ENCODE measurements around the gene EML2. TPM values are rescaled to one million over a fixed set of nuclear protein-coding genes. Genes with fewer than 3 reads are reported as not detected.

The EML2 gene
- total RNA-seq, 2 donors from 2014 or later: 25.7 to 60.6 TPM

GRCh38 chr19:45585158-45585577, 54.0 kb downstream of the EML2 start:
- no peak for DNase-seq
- Histone ChIP-seq H3K36me3 (replicated peaks in 1 of 2; ENCODE audit: insufficient read depth in 1 of 2, low read depth in 2 of 2) (no peaks in the 10 kb centered on the region), H3K27me3 (no peaks in the 10 kb centered on the region), H3K27ac (peak overlapping the region; percentile 91 to 99 (median 98)), H3K4me3 (peak overlapping the region in 1 of 2 donors; percentile 38), H3K9me3 (no peaks in the 10 kb centered on the region), H3K4me1 (peaks cover 13% of the 10 kb centered on the region)
- TF ChIP-seq POLR2A (IDR thresholded peaks at IDR 0.05) (no peak), CTCF (IDR thresholded peaks at IDR 0.05) (no peak)
- intact Hi-C loops (cut with DNase I): loop anchor here (5.0 kb wide), 1 partner anchor 57 kb away; no protein-coding TSS in a partner anchor
- peak; percentile 0 for ATAC-seq
- WGBS, 2 donors: 22 to 26% methylated on average over 7 of the region's 7 CpGs

GRCh38 chr19:45584332-45585157, 54.7 kb downstream of the EML2 start, which contains the start of gene OPA3:
OPA3 (minus strand) TSS chr19:45584802; CDS start chr19:45584764, 38 bp downstream.
- ATAC-seq (peak; percentile 93), DNase-seq (peak; percentile 100)
- Histone ChIP-seq H3K36me3 (replicated peaks in 1 of 2; ENCODE audit: insufficient read depth in 1 of 2, low read depth in 2 of 2) (no peaks in the 10 kb centered on the region), H3K4me3 (peak within 1 kb of the TSS; percentile 13 to 46), H3K4me1 (peaks cover 13% of the 10 kb centered on the region), H3K27me3 (no peaks in the 10 kb centered on the region), H3K27ac (peak within 1 kb of the TSS; percentile 91 to 99 (median 98)), H3K9me3 (no peaks in the 10 kb centered on the region)
- TF ChIP-seq POLR2A (IDR thresholded peaks at IDR 0.05) (peak; percentile 46 to 90 (median 88)), CTCF (IDR thresholded peaks at IDR 0.05) (peak in 3 of 7 experiments; percentile 26 to 45 (median 31))
- intact Hi-C loops (cut with DNase I): loop anchor here (5.0 kb wide), 1 partner anchor 58 kb away; no protein-coding TSS in a partner anchor
- WGBS, 2 donors: 1% methylated on average over 13 to 63 of the region's 63 CpGs

GRCh38 chr19:45581576-45581975, 57.6 kb downstream of the EML2 start:
- intact Hi-C loops (cut with DNase I): no loop called here
- H3K9me3 ChIP-seq: no peaks in the 10 kb centered on the region
- DNase-seq: no peak

GRCh38 chr19:45578861-45579260, 60.3 kb downstream of the EML2 start:
- 45 to 56% methylated on average over 5 of the region's 5 CpGs for WGBS, 2 donors
- H3K27me3 ChIP-seq: no peaks in the 10 kb centered on the region
- DNase-seq (no peak), ATAC-seq (no peak)
- peak overlapping the region in 3 of 4 donors; percentile 26 to 88 (median 64) for H3K27ac ChIP-seq
- no peaks in the 10 kb centered on the region for H3K36me3 ChIP-seq (replicated peaks in 1 of 2; ENCODE audit: insufficient read depth in 1 of 2, low read depth in 2 of 2)
- peaks cover 51% of the 10 kb centered on the region for H3K4me1 ChIP-seq
- H3K4me3 ChIP-seq: no peak overlapping the region
- intact Hi-C loops (cut with DNase I): loop anchor here (10.0 kb wide), 1 partner anchor 64 kb away; no protein-coding TSS in a partner anchor
- TF ChIP-seq CTCF (IDR thresholded peaks at IDR 0.05): no peak
- no peak for TF ChIP-seq POLR2A (IDR thresholded peaks at IDR 0.05)
- no peaks in the 10 kb centered on the region for H3K9me3 ChIP-seq

More at GRCh38 chr19:45581576-45581975, 57.6 kb downstream of the EML2 start:
- no peak for TF ChIP-seq POLR2A (IDR thresholded peaks at IDR 0.05)
- TF ChIP-seq CTCF (IDR thresholded peaks at IDR 0.05): no peak
- Histone ChIP-seq H3K36me3 (replicated peaks in 1 of 2; ENCODE audit: insufficient read depth in 1 of 2, low read depth in 2 of 2) (no peaks in the 10 kb centered on the region), H3K27ac (peak overlapping the region in 1 of 4 donors; percentile 9), H3K27me3 (no peaks in the 10 kb centered on the region), H3K4me1 (peaks cover 35% of the 10 kb centered on the region), H3K4me3 (no peak overlapping the region)
- WGBS, 2 donors: 84 to 85% methylated on average over 7 of the region's 7 CpGs
- ATAC-seq: no peak
